PFSK-1 (cell line): ENCODE results near the gene EPB41L4B.

Source experiments
- FOXP2 ChIP-seq: optimal IDR thresholded peaks from 2 replicates; pipeline ENCODE3; 2011; ENCODE audit warnings: borderline replicate concordance, control low read depth, inconsistent platforms; ENCODE audit not compliant: insufficient read depth; ENCODE audit errors: extremely low read length, extremely low read depth
- POLR2AphosphoS5 ChIP-seq: IDR thresholded peaks from 2 replicates; pipeline ENCODE4 v1.6.1; 2012; ENCODE audit warnings: low read depth, mild to moderate bottlenecking, control low read depth, low read length, moderate library complexity
- REST ChIP-seq, 2 experiments: IDR thresholded peaks; 2 replicates each; pipeline versions ENCODE4 v1.6.1 to v1.8.0; 2011 to 2012; ENCODE audit warnings: low read depth in 2 of 2, low read length in 2 of 2, control low read depth in 1 of 2, inconsistent platforms in 1 of 2, mild to moderate bottlenecking in 1 of 2, moderate library complexity in 1 of 2; ENCODE audit not compliant: insufficient read depth in 1 of 2
- SIN3A ChIP-seq: IDR thresholded peaks from 2 replicates; pipeline ENCODE4 v1.6.1; 2012; ENCODE audit warnings: mild to moderate bottlenecking, low read length, moderate library complexity, borderline replicate concordance; ENCODE audit not compliant: insufficient read depth
- TAF1 ChIP-seq: IDR thresholded peaks from 2 replicates; pipeline ENCODE4 v1.6.1; 2012; ENCODE audit warnings: low read length, control low read depth, borderline replicate concordance; ENCODE audit not compliant: insufficient read depth

Gene EPB41L4B

GRCh38 chr9:109133533-109133932, 187.3 kb downstream of the EPB41L4B start:
- TF ChIP-seq FOXP2 (no peak), REST (IDR thresholded peaks at IDR 0.05; ENCODE audit: insufficient read depth in 1 of 2, low read depth in 2 of 2, low read length in 2 of 2) (no peak), SIN3A (no peak), POLR2AphosphoS5 (no peak), TAF1 (no peak)

- no peak for TF ChIP-seq POLR2AphosphoS5
- no peak for TF ChIP-seq SIN3A
Observed at GRCh38 chr9:109132567-109133021, 188.3 kb downstream of the EPB41L4B start.

- no peak for TF ChIP-seq FOXP2
- TF ChIP-seq REST (IDR thresholded peaks at IDR 0.05; ENCODE audit: insufficient read depth in 1 of 2, low read depth in 2 of 2, low read length in 2 of 2): no peak
- TF ChIP-seq POLR2AphosphoS5: no peak
- no peak for TF ChIP-seq SIN3A
- TF ChIP-seq TAF1: no peak
Observed at GRCh38 chr9:109129470-109130197, 191.2 kb downstream of the EPB41L4B start.

- no peak for TF ChIP-seq REST (IDR thresholded peaks at IDR 0.05; ENCODE audit: insufficient read depth in 1 of 2, low read depth in 2 of 2, low read length in 2 of 2)
- no peak for TF ChIP-seq FOXP2
- TF ChIP-seq POLR2AphosphoS5: no peak
- TF ChIP-seq SIN3A: no peak
- no peak for TF ChIP-seq TAF1
Observed at GRCh38 chr9:109124121-109124520, 196.7 kb downstream of the EPB41L4B start.

GRCh38 chr9:109122726-109123621, 197.9 kb downstream of the EPB41L4B start:
- TF ChIP-seq POLR2AphosphoS5: no peak
